Vagina (tissue), 2 donors: ENCODE measurements around the gene MAGOH. TPM values are rescaled to one million over a fixed set of nuclear protein-coding genes. Genes with fewer than 3 reads are reported as not detected.
"Not testable (repeated sequence)": the region's sequence is repeated elsewhere in the genome, so short reads cannot be mapped to it uniquely, and the experiment has no call there.

Experiments
- DNase-seq, 2 donors: peaks; one replicate each; pipeline ENCODE4 v3.0.0-alpha.2; 2017; ENCODE audit errors: extremely low spot score in 2 of 2
- H3K27ac ChIP-seq: fragments of 200-600 bp; sonication (generic); one replicate; pipeline ENCODE4 v1.5.1; 2019
- H3K27me3 ChIP-seq: fragments of 200-600 bp; sonication (generic); one replicate; pipeline ENCODE4 v1.5.1; 2019
- H3K36me3 ChIP-seq, 2 donors: fragments of 200-600 bp; sonication (generic); one replicate each; pipeline ENCODE4 v1.5.1; 2017 to 2019
- H3K4me1 ChIP-seq: fragments of 200-600 bp; sonication (generic); one replicate; pipeline ENCODE4 v1.5.1; 2019
- H3K4me3 ChIP-seq, 2 donors: fragments of 200-600 bp; sonication (generic); 1 replicate in 1 of 2; 2 replicates in 1 of 2; pipeline ENCODE4 v1.5.1; 2016 to 2019
- H3K9me3 ChIP-seq: fragments of 200-600 bp; sonication (generic); one replicate; pipeline ENCODE4 v1.5.1; 2019
- POLR2A ChIP-seq, 2 donors: fragments of 450-650 bp; IDR thresholded peaks; one replicate each; pipeline ENCODE4 v1.6.1; 2017; ENCODE audit warnings: antibody characterized with exemption in 2 of 2, mild to moderate bottlenecking in 2 of 2, moderate library complexity in 2 of 2
- POLR2AphosphoS5 ChIP-seq, 2 donors: sonication (generic); formaldehyde crosslinking; IDR thresholded peaks; one replicate each; pipeline ENCODE4 v1.9.0; 2017; ENCODE audit warnings: antibody characterized with exemption in 2 of 2, mild to moderate bottlenecking in 2 of 2, low read depth in 1 of 2; ENCODE audit not compliant: insufficient read depth in 1 of 2
- intact Hi-C: fragments of 100-400 bp; cut with DNase I; formaldehyde crosslinking; loops from one replicate; pipeline ENCODE4 v1.15.1; 2023
- total RNA-seq: library from RNA; depleted of rRNA; stranded (reverse); fragments of >200 nt; gene quantifications from one replicate; pipeline ENCODE4 v1.2.3, GENCODE V29; 2016
- TF ChIP-seq, protein P1 (sequence below), 3 experiments: fragments of 450-650 bp in 2 of 3; fragments of 200-600 bp in 1 of 3; sonication (generic) in 1 of 3; IDR thresholded peaks; one replicate each; pipeline ENCODE4 v1.5.1; 2017 to 2019; ENCODE audit warnings: antibody characterized with exemption in 3 of 3, mild to moderate bottlenecking in 2 of 3, moderate library complexity in 2 of 3

Gene MAGOH
- total RNA-seq, 1 donor from 2014 or later = 23.6 TPM

DNA sequence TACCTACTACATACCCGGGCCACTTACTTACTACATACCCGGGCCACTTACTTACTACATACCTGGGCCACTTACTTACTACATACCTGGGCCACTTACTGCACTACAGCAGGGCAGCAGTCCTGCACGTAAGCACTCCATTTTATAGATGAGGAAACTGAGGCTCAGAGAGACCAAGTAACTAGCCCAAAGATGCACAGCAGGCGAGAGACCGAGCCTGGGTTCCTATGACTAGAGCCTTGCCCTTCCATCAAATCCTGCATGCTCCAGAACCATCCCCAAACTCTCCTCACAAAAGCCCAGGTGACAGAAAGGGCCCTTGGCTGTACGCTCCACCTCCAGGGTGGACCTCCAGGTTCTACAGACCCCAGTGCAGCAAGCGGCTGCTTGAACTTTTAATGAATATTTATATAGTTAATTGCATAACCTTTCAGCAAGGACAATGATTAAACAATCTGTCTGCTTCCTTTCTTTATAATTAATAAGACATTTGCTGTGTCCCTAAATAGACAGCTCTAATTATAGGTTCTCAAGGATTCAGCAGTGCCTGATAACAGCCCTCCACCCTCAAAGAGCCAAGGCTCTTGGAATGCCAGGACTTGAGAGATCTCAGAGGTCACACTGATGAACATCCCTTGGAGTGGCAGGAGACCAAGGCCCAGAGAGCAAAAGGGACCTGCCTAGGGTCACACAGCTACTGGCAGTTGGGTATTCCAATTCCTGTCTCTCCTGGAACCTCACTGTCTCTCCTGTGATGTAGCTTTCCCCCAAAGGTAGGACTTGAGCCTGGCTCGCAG lies 46.1 kb upstream of the MAGOH start:
- Histone ChIP-seq H3K9me3 (no peaks in the 10 kb centered on the region), H3K27ac (no peak overlapping the region), H3K27me3 (no peaks in the 10 kb centered on the region), H3K4me3 (no peak overlapping the region), H3K4me1 (no peaks in the 10 kb centered on the region), H3K36me3 (no peaks in the 10 kb centered on the region)
- intact Hi-C loops = no loop called here
- DNase-seq = no peak
- TF ChIP-seq POLR2A (IDR thresholded peaks at IDR 0.05) (no peak), POLR2AphosphoS5 (IDR thresholded peaks at IDR 0.05; ENCODE audit: insufficient read depth in 1 of 2, low read depth in 1 of 2) (no peak)
- TF ChIP-seq, protein P1, sequence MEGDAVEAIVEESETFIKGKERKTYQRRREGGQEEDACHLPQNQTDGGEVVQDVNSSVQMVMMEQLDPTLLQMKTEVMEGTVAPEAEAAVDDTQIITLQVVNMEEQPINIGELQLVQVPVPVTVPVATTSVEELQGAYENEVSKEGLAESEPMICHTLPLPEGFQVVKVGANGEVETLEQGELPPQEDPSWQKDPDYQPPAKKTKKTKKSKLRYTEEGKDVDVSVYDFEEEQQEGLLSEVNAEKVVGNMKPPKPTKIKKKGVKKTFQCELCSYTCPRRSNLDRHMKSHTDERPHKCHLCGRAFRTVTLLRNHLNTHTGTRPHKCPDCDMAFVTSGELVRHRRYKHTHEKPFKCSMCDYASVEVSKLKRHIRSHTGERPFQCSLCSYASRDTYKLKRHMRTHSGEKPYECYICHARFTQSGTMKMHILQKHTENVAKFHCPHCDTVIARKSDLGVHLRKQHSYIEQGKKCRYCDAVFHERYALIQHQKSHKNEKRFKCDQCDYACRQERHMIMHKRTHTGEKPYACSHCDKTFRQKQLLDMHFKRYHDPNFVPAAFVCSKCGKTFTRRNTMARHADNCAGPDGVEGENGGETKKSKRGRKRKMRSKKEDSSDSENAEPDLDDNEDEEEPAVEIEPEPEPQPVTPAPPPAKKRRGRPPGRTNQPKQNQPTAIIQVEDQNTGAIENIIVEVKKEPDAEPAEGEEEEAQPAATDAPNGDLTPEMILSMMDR (IDR thresholded peaks at IDR 0.05) = no peak

DNA sequence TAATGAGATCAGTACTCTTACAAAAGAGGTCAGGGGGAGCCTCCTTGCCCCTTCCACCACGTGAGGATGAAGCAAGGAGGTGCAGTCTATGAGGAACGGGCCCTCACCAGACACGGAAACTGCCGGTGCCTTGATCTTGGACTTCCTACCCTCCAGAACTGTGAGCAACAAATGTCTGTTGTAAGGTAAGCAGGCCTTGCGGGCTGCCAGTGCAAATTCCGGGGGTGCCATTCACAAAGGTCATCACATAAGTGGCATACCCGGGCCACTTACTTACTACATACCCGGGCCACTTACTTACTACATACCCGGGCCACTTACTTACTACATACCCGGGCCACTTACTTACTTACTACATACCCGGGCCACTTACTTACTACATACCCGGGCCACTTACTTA lies 44.8 kb upstream of the MAGOH start:
- H3K4me1 ChIP-seq, DNase-seq, H3K36me3 ChIP-seq, H3K9me3 ChIP-seq, intact Hi-C loops, H3K27me3 ChIP-seq, H3K27ac ChIP-seq, H3K4me3 ChIP-seq: not testable (repeated sequence)

DNA sequence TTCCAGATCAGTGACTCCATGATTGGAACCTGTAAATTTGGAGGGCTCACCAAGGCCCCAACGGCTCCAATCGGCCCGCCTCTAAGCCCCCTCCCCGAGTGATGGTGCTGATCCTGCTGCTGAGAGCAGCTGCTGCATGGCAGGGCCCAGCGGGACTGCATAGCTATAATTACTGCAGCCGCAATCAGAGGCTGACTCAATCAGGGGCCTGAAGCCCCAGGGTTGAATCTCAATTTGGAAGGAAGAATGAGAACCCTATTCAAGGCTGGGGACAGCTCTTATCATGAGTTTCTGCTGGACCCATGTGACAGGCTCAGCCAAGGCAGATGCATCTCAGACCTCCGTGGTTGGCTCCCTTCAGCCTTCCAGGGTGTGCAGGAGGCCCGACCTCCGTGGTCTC lies 42.8 kb upstream of the MAGOH start:
- H3K4me3 ChIP-seq = no peak overlapping the region
- H3K27ac ChIP-seq = no peak overlapping the region
- intact Hi-C loops = no loop called here
- no peaks in the 10 kb centered on the region for H3K9me3 ChIP-seq
- H3K36me3 ChIP-seq = no peaks in the 10 kb centered on the region
- TF ChIP-seq POLR2A (IDR thresholded peaks at IDR 0.05) (no peak), POLR2AphosphoS5 (IDR thresholded peaks at IDR 0.05; ENCODE audit: insufficient read depth in 1 of 2, low read depth in 1 of 2) (no peak)
- TF ChIP-seq, protein P1 (IDR thresholded peaks at IDR 0.05) = no peak
- H3K4me1 ChIP-seq = no peaks in the 10 kb centered on the region
- H3K27me3 ChIP-seq = no peaks in the 10 kb centered on the region
- no peak for DNase-seq

DNA sequence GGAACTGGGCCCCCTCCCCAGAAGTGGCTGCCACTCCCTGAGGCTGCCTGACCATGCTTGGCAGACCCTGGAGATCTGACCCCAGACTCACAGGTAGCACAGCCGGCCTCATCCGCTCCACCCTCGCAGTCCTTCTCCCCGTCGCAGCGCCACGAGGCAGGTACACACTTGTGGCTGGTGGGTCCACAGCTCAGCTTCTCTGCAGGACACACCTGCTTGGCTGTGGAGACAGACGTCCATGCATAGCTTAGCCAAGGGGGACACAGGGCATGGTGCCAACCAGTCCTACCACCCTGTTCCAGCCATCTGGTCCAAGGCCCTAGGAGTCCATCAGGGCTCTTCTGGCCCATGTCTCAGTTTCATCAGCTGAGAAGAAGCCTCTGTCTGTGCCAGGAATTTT lies 42.2 kb upstream of the MAGOH start:
- intact Hi-C loops = no loop called here
- no peak for DNase-seq
- Histone ChIP-seq H3K27me3 (no peaks in the 10 kb centered on the region), H3K27ac (no peak overlapping the region), H3K9me3 (no peaks in the 10 kb centered on the region), H3K4me1 (no peaks in the 10 kb centered on the region), H3K4me3 (no peak overlapping the region), H3K36me3 (no peaks in the 10 kb centered on the region)
- TF ChIP-seq, protein P1 (IDR thresholded peaks at IDR 0.05) = no peak
- TF ChIP-seq POLR2AphosphoS5 (IDR thresholded peaks at IDR 0.05; ENCODE audit: insufficient read depth in 1 of 2, low read depth in 1 of 2) (no peak), POLR2A (IDR thresholded peaks at IDR 0.05) (no peak)

DNA sequence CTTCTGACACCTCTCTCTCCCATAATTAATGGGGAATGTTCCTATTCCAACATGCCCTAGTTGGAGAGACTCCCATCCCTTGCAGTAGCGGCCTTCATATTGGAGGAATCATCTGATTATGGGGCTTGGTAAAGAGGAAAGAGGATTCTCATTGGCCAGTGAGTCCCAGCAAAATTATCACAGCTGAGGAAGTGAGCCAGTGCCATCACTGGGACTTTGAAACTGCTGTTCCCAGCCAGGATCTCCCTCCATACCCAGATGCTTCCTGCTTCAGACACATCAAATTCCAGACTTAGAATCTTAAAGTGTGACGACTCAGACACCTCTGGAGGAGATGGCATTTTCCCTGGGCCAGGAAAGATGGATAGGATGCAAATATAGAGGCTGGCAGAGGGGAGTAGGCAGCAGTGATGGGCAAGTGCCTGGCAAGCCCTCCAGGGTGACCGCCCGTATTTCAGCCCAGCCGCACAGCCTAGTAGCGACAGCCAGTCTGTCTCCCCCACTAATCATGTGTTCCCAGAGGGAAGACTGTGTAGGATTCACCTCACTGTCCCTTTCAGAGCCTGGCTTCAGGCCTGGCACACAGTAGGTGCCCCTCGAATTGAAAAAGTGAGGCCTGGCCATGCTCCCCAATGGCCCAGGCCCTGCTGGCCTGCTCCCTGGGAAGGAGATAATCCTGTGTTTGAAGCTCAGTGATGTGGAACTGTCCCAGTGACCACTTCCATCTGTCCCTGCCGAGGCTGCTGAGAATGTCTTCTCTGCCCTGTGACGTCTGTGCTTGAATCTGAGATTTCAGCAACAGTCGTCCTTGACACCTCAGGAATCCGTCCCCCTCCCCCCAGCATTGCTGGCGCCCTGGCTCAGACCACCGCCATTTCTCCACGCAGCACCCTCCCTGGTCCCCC lies 41.2 kb upstream of the MAGOH start:
- Histone ChIP-seq H3K4me3 (no peak overlapping the region), H3K9me3 (no peaks in the 10 kb centered on the region), H3K27me3 (no peaks in the 10 kb centered on the region), H3K27ac (no peak overlapping the region), H3K4me1 (no peaks in the 10 kb centered on the region), H3K36me3 (no peaks in the 10 kb centered on the region)
- DNase-seq = no peak
- TF ChIP-seq POLR2AphosphoS5 (IDR thresholded peaks at IDR 0.05; ENCODE audit: insufficient read depth in 1 of 2, low read depth in 1 of 2) (no peak), POLR2A (IDR thresholded peaks at IDR 0.05) (no peak)
- TF ChIP-seq, protein P1 (IDR thresholded peaks at IDR 0.05) = no peak
- intact Hi-C loops = loop anchor here (2.0 kb wide), 1 partner anchor 113 kb away; no protein-coding TSS in a partner anchor
